ENCODE measurements around the gene INPP5A.

The INPP5A gene

DNA sequence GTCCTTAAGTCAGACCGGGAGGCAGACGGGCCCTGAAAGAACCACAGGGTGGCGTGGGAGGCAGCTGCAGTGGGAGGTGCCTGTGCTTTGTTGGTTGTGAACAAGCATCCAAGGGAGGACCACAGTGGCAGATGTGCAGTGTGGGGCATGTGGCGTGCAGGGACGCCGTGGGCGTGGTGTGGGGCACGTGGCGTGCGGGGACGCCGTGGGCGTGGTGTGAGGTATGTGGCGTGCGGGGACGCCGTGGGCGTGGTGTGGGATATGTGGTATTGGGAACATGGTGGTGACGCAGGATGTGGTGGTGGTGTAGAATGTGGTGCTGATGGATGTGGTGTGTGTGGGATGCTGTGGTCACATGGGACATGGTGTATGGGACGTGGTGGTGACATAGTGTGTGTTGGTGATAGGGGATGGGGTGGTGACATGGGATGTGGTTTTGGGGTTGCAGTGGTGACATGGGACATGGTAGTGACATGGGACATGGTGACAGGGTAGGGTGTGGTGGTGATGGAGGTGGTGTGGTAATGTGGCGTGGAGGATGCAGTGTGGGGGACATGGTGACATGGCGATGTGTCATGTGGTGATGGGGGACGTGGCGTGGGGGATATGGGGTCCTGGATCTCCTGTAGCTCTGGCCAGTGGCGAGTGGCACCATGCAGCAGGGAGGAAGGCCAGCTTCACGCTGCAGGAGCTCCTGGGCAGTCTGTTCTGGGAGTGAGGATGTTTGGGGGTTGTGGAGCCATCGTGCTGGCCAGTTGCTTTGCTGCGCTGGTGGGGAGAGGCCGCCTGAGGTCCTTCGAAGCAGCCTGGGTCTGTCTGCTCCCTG, 78.8 kb downstream of the INPP5A start:
- H3K36me3 Mint-ChIP-seq = peaks cover 42% of the 10 kb centered on the region
- H3K27me3 Mint-ChIP-seq = no peaks in the 10 kb centered on the region
- DNase-seq (ENCODE audit: low spot score in 2 of 2) (no peak), ATAC-seq (ENCODE audit: low read depth) (peak; percentile 60)
- peaks cover 12% of the 10 kb centered on the region for H3K9me3 Mint-ChIP-seq
- H3K27ac Mint-ChIP-seq = peak overlapping the region; percentile 82
- H3K4me3 Mint-ChIP-seq = no peak overlapping the region
- H3K4me1 Mint-ChIP-seq = peaks cover 18% of the 10 kb centered on the region

GRCh38 chr10:132616996-132617736, 79.6 kb downstream of the INPP5A start:
- Mint-ChIP-seq H3K36me3 (peaks cover 44% of the 10 kb centered on the region), H3K9me3 (peaks cover 14% of the 10 kb centered on the region)

DNA sequence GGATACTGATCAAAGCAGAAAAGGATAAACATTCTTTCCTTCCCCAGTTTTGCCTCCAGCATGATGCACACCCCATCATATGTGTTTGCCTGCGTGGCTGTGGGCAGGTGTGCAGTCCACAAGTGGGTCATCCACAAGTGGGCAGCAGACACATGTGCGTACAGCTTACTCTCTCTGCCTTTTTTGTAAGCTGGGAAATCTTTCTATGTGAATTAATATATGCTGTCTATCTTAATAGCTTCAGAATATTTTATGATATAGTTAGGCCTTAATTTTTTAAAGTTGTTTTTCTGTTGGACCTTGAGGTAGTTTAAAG, 80.1 kb downstream of the INPP5A start:
- H3K27me3 Mint-ChIP-seq = no peaks in the 10 kb centered on the region
- ATAC-seq (ENCODE audit: low read depth) (no peak), DNase-seq (ENCODE audit: low spot score in 2 of 2) (no peak)
- H3K4me1 Mint-ChIP-seq = peaks cover 12% of the 10 kb centered on the region
- H3K36me3 Mint-ChIP-seq = peaks cover 44% of the 10 kb centered on the region
- H3K27ac Mint-ChIP-seq = no peak overlapping the region
- no peak overlapping the region for H3K4me3 Mint-ChIP-seq
- peaks cover 14% of the 10 kb centered on the region for H3K9me3 Mint-ChIP-seq

More at GRCh38 chr10:132616996-132617736, 79.6 kb downstream of the INPP5A start:
- DNase-seq (ENCODE audit: low spot score in 2 of 2) (no peak), ATAC-seq (ENCODE audit: low read depth) (no peak)
- Mint-ChIP-seq H3K27ac (no peak overlapping the region), H3K4me1 (peaks cover 14% of the 10 kb centered on the region), H3K27me3 (no peaks in the 10 kb centered on the region), H3K4me3 (no peak overlapping the region)

DNA sequence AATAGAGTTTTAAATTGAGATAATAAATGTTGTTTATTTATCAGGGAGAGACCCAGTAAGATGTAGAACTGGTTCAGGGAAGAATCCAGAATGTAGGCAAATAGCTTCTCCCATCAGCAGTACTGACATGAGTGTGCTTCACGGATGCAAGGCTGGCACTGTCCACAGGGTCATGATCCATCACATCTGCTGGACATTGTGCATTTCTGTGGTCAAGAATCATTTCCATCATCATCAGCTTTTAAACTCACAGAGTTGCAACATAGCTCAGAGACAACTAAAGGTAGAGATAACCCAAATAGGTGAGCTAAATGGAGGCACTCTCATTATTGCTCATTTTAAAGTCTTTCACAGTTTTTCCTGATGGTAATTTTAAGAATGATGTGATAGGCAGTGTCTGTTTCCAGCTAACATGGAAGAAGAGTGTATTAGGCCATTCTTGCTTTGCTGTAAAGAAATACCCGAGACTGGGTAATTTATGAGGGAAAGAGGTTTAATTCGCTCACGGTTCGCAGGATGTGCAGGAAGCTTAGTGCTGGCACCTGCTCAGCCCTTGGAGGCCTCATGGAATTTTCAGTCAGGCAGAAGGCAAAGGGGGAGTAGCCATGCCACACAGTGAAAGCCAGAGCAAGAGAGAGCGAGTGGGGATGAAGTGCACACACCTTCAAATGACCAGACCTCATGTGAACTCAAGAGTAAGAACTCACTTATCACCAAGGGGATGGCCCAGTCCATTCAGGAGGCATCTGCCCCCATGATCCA, 80.8 kb downstream of the INPP5A start:
- no peak for DNase-seq (ENCODE audit: low spot score in 2 of 2)
- no peak for ATAC-seq (ENCODE audit: low read depth)
- Mint-ChIP-seq H3K4me1 (peaks cover 12% of the 10 kb centered on the region), H3K27me3 (no peaks in the 10 kb centered on the region), H3K36me3 (peaks cover 44% of the 10 kb centered on the region), H3K27ac (no peak overlapping the region), H3K4me3 (no peak overlapping the region), H3K9me3 (peaks cover 14% of the 10 kb centered on the region)

- Mint-ChIP-seq H3K9me3 (peaks cover 14% of the 10 kb centered on the region), H3K27me3 (no peaks in the 10 kb centered on the region), H3K4me1 (peaks cover 18% of the 10 kb centered on the region), H3K4me3 (no peak overlapping the region), H3K27ac (no peak overlapping the region), H3K36me3 (peaks cover 41% of the 10 kb centered on the region)
- ATAC-seq (ENCODE audit: low read depth) (no peak), DNase-seq (ENCODE audit: low spot score in 2 of 2) (no peak)
These were observed 82.3 kb downstream of the INPP5A start for GRCh38 chr10:132619927-132620326.

GRCh38 chr10:132624061-132624846, 86.7 kb downstream of the INPP5A start:
- H3K4me3 Mint-ChIP-seq = no peak overlapping the region
- H3K27ac Mint-ChIP-seq = no peak overlapping the region
- H3K9me3 Mint-ChIP-seq = peaks cover 7% of the 10 kb centered on the region
- peaks cover 38% of the 10 kb centered on the region for H3K4me1 Mint-ChIP-seq
- no peak for DNase-seq (ENCODE audit: low spot score in 2 of 2)
- ATAC-seq (ENCODE audit: low read depth) = no peak
- no peaks in the 10 kb centered on the region for H3K27me3 Mint-ChIP-seq
- peaks cover 14% of the 10 kb centered on the region for H3K36me3 Mint-ChIP-seq

- peaks cover 45% of the 10 kb centered on the region for H3K4me1 Mint-ChIP-seq
- ATAC-seq (ENCODE audit: low read depth) (no peak), DNase-seq (ENCODE audit: low spot score in 2 of 2) (no peak)
- peak overlapping the region; percentile 39 for H3K4me3 Mint-ChIP-seq
- peak overlapping the region; percentile 84 for H3K27ac Mint-ChIP-seq
- H3K27me3 Mint-ChIP-seq = no peaks in the 10 kb centered on the region
- H3K36me3 Mint-ChIP-seq = peaks cover 15% of the 10 kb centered on the region
- H3K9me3 Mint-ChIP-seq = peaks cover 7% of the 10 kb centered on the region
These were observed 87.4 kb downstream of the INPP5A start for GRCh38 chr10:132624847-132625471.

DNA sequence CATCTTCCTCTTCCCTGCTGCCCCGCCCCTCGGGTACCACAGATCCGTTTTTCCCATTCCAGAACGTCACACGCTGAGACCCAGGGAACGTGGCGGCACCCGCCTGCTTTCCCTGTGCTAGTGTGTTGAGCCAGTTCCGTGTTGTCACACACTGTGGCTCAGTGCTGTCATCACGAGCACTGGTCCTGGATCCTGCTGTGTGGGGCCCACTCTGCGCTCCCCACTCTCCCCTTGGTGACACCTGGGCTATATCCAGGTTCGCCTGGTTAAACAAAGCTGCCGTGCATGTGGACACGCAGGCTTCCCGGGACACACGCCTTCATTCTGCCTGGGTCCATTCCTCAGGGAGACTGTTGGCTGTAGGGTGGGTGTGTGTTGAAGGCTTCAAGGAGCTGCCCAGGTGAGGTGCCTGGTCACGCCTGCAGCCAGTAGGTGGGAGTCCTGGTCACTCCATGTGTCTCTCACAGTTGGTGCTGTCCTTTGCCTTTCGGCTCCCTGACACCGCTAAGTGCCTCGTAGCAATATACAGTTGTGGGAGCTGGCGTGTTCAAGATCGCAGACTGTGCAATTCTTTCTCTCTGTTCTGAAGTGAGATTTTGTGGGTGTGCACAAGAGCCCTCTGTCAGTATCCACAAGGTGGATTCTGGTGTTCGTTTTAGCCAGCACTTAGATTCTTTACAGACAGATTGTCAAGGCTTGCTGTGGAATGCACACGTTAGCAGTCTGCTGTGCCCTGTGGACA, 88.6 kb downstream of the INPP5A start:
- H3K4me3 Mint-ChIP-seq = no peak overlapping the region
- peak overlapping the region; percentile 84 for H3K27ac Mint-ChIP-seq
- H3K36me3 Mint-ChIP-seq = peaks cover 9% of the 10 kb centered on the region
- no peaks in the 10 kb centered on the region for H3K27me3 Mint-ChIP-seq
- peaks cover 49% of the 10 kb centered on the region for H3K4me1 Mint-ChIP-seq
- ATAC-seq (ENCODE audit: low read depth) (no peak), DNase-seq (ENCODE audit: low spot score in 2 of 2) (no peak)
- H3K9me3 Mint-ChIP-seq = peaks cover 4% of the 10 kb centered on the region

- ATAC-seq (ENCODE audit: low read depth) (no peak), DNase-seq (ENCODE audit: low spot score in 2 of 2) (no peak)
- H3K27ac Mint-ChIP-seq = peak overlapping the region; percentile 84
- peak overlapping the region; percentile 32 for H3K4me3 Mint-ChIP-seq
- no peaks in the 10 kb centered on the region for H3K27me3 Mint-ChIP-seq
- peaks cover 5% of the 10 kb centered on the region for H3K36me3 Mint-ChIP-seq
- H3K4me1 Mint-ChIP-seq = peaks cover 49% of the 10 kb centered on the region
- no peaks in the 10 kb centered on the region for H3K9me3 Mint-ChIP-seq
These were observed 89.4 kb downstream of the INPP5A start for GRCh38 chr10:132626761-132627665.

GRCh38 chr10:132627666-132628531, 90.3 kb downstream of the INPP5A start:
- ATAC-seq (ENCODE audit: low read depth) = peak; percentile 73
- Mint-ChIP-seq H3K4me1 (peaks cover 49% of the 10 kb centered on the region), H3K27ac (peak overlapping the region; percentile 84)

More at GRCh38 chr10:132627666-132628531, 90.3 kb downstream of the INPP5A start:
- no peak for DNase-seq (ENCODE audit: low spot score in 2 of 2)
- H3K9me3 Mint-ChIP-seq = no peaks in the 10 kb centered on the region
- peak overlapping the region; percentile 60 for H3K4me3 Mint-ChIP-seq
- peaks cover 5% of the 10 kb centered on the region for H3K36me3 Mint-ChIP-seq
- H3K27me3 Mint-ChIP-seq = no peaks in the 10 kb centered on the region
